Neural crest cell (in vitro differentiated cells): ENCODE data around the gene AK8. TPM values are rescaled to one million over a fixed set of nuclear protein-coding genes. Genes with fewer than 3 reads are reported as not detected.

Source experiments
- DNase-seq: peaks from one replicate; pipeline ENCODE4 v3.0.0; 2021; ENCODE audit warnings: low read depth, mixed read lengths, low spot score
- H3K27ac Mint-ChIP-seq: one replicate; pipeline ENCODE4 v1.8.0; 2021; ENCODE audit warnings: mild to moderate bottlenecking, mixed read lengths; ENCODE audit not compliant: unreplicated experiment
- H3K27me3 Mint-ChIP-seq: 2 replicates; pipeline ENCODE4 v1.8.0; 2021; ENCODE audit warnings: low read depth, mild to moderate bottlenecking, mixed read lengths
- H3K36me3 Mint-ChIP-seq: 2 replicates; pipeline ENCODE4 v1.8.0; 2021; ENCODE audit warnings: low read depth, mild to moderate bottlenecking, mixed read lengths
- H3K4me1 Mint-ChIP-seq: 2 replicates; pipeline ENCODE4 v1.8.0; 2021; ENCODE audit warnings: mixed read lengths
- H3K4me3 Mint-ChIP-seq: one replicate; pipeline ENCODE4 v1.8.0; 2021; ENCODE audit warnings: mild to moderate bottlenecking, mixed read lengths
- H3K9me3 Mint-ChIP-seq: 2 replicates; pipeline ENCODE4 v1.8.0; 2021; ENCODE audit warnings: mixed read lengths
- CTCF ChIP-seq: fragments of 200-600 bp; sonication (generic); conservative IDR thresholded peaks from 2 replicates; pipeline ENCODE4 v1.5.0; 2021; ENCODE audit warnings: antibody characterized with exemption, mild to moderate bottlenecking
- total RNA-seq: library from RNA; stranded (reverse); gene quantifications from 2 replicates; pipeline ENCODE4 v1.2.1, GENCODE V29; 2021

The AK8 gene
- total RNA-seq, 1 donor from 2014 or later, result 0.96 TPM

DNA sequence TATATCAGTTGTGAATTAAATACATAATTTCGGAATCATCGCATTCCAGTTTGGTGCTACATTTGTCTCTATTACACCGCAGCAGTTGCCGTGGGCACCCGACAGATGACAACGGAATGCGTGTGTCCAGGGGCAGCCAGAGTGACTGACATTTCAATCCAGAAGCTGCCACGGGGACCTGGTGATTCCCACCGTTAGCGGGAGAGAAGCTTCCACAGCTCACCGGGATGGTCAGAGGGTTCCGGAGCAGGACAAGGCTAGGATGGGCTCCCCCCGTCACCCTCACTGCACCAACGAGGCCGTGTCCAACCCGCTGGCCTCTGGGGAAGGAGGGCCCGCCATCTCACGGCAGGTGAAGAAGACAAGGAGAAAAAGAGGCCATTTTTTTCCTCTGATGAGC lies 121.1 kb downstream of the AK8 start:
- DNase-seq, result no peak
- peaks cover 32% of the 10 kb centered on the region for H3K4me1 Mint-ChIP-seq
- H3K4me3 Mint-ChIP-seq, result no peak overlapping the region
- peaks cover 21% of the 10 kb centered on the region for H3K27me3 Mint-ChIP-seq
- H3K27ac Mint-ChIP-seq, result no peak overlapping the region
- no peaks in the 10 kb centered on the region for H3K9me3 Mint-ChIP-seq
- no peak for TF ChIP-seq CTCF
- H3K36me3 Mint-ChIP-seq, result no peaks in the 10 kb centered on the region

DNA sequence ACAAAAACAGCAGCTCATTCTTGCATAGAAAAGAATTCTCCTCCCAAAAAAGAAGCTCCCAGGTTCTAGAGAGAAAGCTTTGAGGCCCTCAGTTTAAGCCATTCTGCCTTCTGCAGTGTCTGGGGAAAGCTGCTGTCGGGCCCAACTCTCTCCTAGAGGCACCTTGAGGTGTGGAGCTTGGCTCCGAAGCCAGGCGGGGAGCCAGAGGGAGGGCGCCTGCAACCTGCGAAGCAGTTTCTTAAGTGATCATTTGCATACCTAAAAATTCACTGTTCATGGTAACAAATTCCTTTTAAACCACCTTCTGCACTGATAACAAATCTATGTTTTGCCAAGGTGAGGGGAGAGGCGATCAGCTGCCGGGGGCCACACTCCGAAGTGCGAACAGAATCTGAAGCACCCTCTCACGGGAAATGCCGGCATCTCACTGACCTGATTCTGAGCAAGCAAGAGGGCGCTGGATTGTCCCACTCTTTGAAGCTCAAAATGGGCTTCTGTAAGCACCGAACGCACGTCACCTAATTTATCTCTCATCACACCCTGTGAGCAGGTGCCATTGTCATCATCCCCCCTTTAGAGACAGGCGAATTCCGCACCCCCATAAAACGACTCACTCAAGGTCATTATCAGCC lies 121.8 kb downstream of the AK8 start:
- Mint-ChIP-seq H3K27ac (no peak overlapping the region), H3K9me3 (no peaks in the 10 kb centered on the region), H3K4me1 (peaks cover 32% of the 10 kb centered on the region), H3K27me3 (peaks cover 21% of the 10 kb centered on the region), H3K36me3 (no peaks in the 10 kb centered on the region), H3K4me3 (no peak overlapping the region)
- TF ChIP-seq CTCF, result no peak
- DNase-seq, result no peak

DNA sequence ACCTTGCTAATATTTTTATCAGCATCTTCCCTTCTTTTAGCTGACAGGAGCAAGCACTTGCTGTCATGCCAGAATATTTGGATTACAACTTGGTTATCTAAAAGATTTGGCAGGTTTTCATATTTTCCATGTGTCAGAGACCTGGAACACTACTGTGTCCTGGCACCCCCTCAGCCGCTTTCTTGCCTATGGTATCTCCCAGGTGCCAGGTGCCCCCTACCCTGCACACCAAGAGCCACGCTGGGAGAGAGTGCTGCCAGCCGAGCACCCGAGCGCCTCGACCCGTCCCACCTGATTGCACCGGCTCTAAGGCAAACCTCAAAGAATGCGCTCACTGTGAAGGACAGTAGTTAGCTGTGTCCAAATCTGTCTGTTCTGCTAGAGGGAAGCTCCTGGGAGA lies 123.0 kb downstream of the AK8 start:
- Mint-ChIP-seq H3K4me1 (peaks cover 32% of the 10 kb centered on the region), H3K27ac (no peak overlapping the region), H3K9me3 (no peaks in the 10 kb centered on the region), H3K36me3 (no peaks in the 10 kb centered on the region), H3K4me3 (no peak overlapping the region), H3K27me3 (peaks cover 21% of the 10 kb centered on the region)
- DNase-seq, result no peak
- no peak for TF ChIP-seq CTCF

GRCh38 chr9:132754236-132754635 lies 123.8 kb downstream of the AK8 start:
- no peak overlapping the region for H3K27ac Mint-ChIP-seq
- no peaks in the 10 kb centered on the region for H3K36me3 Mint-ChIP-seq
- H3K27me3 Mint-ChIP-seq, result peaks cover 22% of the 10 kb centered on the region
- no peak for TF ChIP-seq CTCF
- H3K4me3 Mint-ChIP-seq, result no peak overlapping the region
- DNase-seq, result no peak
- H3K9me3 Mint-ChIP-seq, result no peaks in the 10 kb centered on the region
- peaks cover 32% of the 10 kb centered on the region for H3K4me1 Mint-ChIP-seq

DNA sequence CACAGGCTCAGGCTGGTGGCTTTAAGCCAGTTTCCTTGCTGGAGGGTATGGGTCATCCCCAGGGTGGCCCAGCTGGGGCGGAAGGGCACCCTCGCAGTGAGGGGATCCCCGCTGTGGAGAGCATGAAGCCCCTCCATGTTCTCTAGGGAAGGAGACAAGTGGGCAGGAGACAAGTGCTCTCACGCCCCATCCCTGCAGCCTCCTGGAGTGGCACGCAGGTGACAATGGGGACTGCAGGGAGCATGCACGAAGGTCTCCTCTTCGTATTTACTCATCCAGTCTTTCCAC lies 124.5 kb downstream of the AK8 start:
- TF ChIP-seq CTCF, result no peak
- H3K27ac Mint-ChIP-seq, result no peak overlapping the region
- no peak overlapping the region for H3K4me3 Mint-ChIP-seq
- no peaks in the 10 kb centered on the region for H3K9me3 Mint-ChIP-seq
- DNase-seq, result no peak
- peaks cover 32% of the 10 kb centered on the region for H3K4me1 Mint-ChIP-seq
- H3K36me3 Mint-ChIP-seq, result no peaks in the 10 kb centered on the region
- H3K27me3 Mint-ChIP-seq, result peaks cover 25% of the 10 kb centered on the region
